ENCODE data around the gene TRAF5. TPM values are rescaled to one million over a fixed set of nuclear protein-coding genes. Genes with fewer than 3 reads are reported as not detected.

Gene TRAF5
- total RNA-seq = 10 to 100 TPM; 42.5 to 44.6 TPM

GRCh38 chr1:211326528-211327345, at the start of gene TRAF5:
Gene TRAF5 (plus strand): TSS chr1:211326833. CDS start chr1:211353240, 26,407 bp downstream.
- Mint-ChIP-seq H3K4me3 (peak within 1 kb of the TSS; percentile 88), H3K27ac (peak within 1 kb of the TSS; percentile 93), H3K4me1 (ENCODE audit: low read depth) (peaks cover 77% of the 10 kb centered on the region), H3K36me3 (peaks cover 11% of the 10 kb centered on the region), H3K9me3 (no peaks in the 10 kb centered on the region), H3K27me3 (no peaks in the 10 kb centered on the region)
- intact Hi-C loops (cut with micrococcal nuclease) = loop anchor here (1.0 to 10.0 kb wide), 2 partner anchors 27 to 708 kb away; partner anchors contain the start of genes DTL and INTS7
- peak; percentile 64 for DNase-seq
- CTCF ChIA-PET = interaction anchor here (0.5 to 7.7 kb wide), 13 partner anchors 8 to 827 kb away, joined by 3 to 77 read pairs (median 3); partner anchors contain the start of gene KCNH1
- POLR2A ChIA-PET = interaction anchor here (1.1 to 1.3 kb wide), 2 partner anchors 56 to 68 kb away, joined by 4 read pairs; no protein-coding TSS in a partner anchor

- Mint-ChIP-seq H3K4me3 (no peak overlapping the region), H3K27ac (no peak overlapping the region), H3K4me1 (ENCODE audit: low read depth) (peaks cover 2% of the 10 kb centered on the region), H3K9me3 (no peaks in the 10 kb centered on the region), H3K27me3 (no peaks in the 10 kb centered on the region), H3K36me3 (peaks cover 13% of the 10 kb centered on the region)
- ChIA-PET POLR2A (interaction anchor here (0.9 kb wide), 1 partner anchor 21 kb away, joined by 3 read pairs; no protein-coding TSS in a partner anchor), CTCF (interaction anchor here (2.0 kb wide), 1 partner anchor 44 kb away, joined by 7 read pairs; no protein-coding TSS in a partner anchor)
- intact Hi-C loops (cut with micrococcal nuclease) = loop anchor here (1.0 kb wide), 1 partner anchor 17 kb away; no protein-coding TSS in a partner anchor
- DNase-seq = no peak
Measured at GRCh38 chr1:211279340-211279739, 47.3 kb upstream of the TRAF5 start.

- POLR2A ChIA-PET = interaction anchor here (0.6 to 1.8 kb wide), 7 partner anchors 14 to 49 kb away, joined by 3 to 6 read pairs (median 3); no protein-coding TSS in a partner anchor
- intact Hi-C loops (cut with micrococcal nuclease) = loop anchor here (1.0 to 5.0 kb wide), 3 partner anchors 22 to 834 kb away; partner anchors contain the start of gene RCOR3
- peaks cover 18% of the 10 kb centered on the region for H3K36me3 Mint-ChIP-seq
- no peak overlapping the region for H3K4me3 Mint-ChIP-seq
- no peaks in the 10 kb centered on the region for H3K9me3 Mint-ChIP-seq
- peaks cover 4% of the 10 kb centered on the region for H3K4me1 Mint-ChIP-seq (ENCODE audit: low read depth)
- H3K27ac Mint-ChIP-seq = no peak overlapping the region
- H3K27me3 Mint-ChIP-seq = no peaks in the 10 kb centered on the region
- DNase-seq = peak; percentile 27
- CTCF ChIA-PET = interaction anchor here (0.9 to 1.8 kb wide), 3 partner anchors 42 to 234 kb away, joined by 3 to 4 read pairs (median 4); no protein-coding TSS in a partner anchor
Measured at GRCh38 chr1:211280910-211281309, 45.7 kb upstream of the TRAF5 start.

- peak; percentile 19 for DNase-seq
- ChIA-PET CTCF (interaction anchor here (0.9 to 1.8 kb wide), 5 partner anchors 14 to 233 kb away, joined by 3 to 5 read pairs (median 4); no protein-coding TSS in a partner anchor), POLR2A (interaction anchor here (0.6 to 1.8 kb wide), 7 partner anchors 15 to 102 kb away, joined by 3 to 5 read pairs (median 3); no protein-coding TSS in a partner anchor)
- Mint-ChIP-seq H3K36me3 (peaks cover 19% of the 10 kb centered on the region), H3K4me3 (no peak overlapping the region), H3K27me3 (no peaks in the 10 kb centered on the region), H3K4me1 (ENCODE audit: low read depth) (peaks cover 4% of the 10 kb centered on the region), H3K27ac (no peak overlapping the region), H3K9me3 (no peaks in the 10 kb centered on the region)
- intact Hi-C loops (cut with micrococcal nuclease) = loop anchor here (1.0 to 5.0 kb wide), 3 partner anchors 22 to 834 kb away; partner anchors contain the start of gene RCOR3
Measured at GRCh38 chr1:211281320-211282022, 45.2 kb upstream of the TRAF5 start.

GRCh38 chr1:211282023-211282373, 44.6 kb upstream of the TRAF5 start:
- Mint-ChIP-seq H3K27me3 (no peaks in the 10 kb centered on the region), H3K9me3 (no peaks in the 10 kb centered on the region), H3K36me3 (peaks cover 22% of the 10 kb centered on the region), H3K27ac (no peak overlapping the region), H3K4me1 (ENCODE audit: low read depth) (peaks cover 4% of the 10 kb centered on the region), H3K4me3 (no peak overlapping the region)
- ChIA-PET CTCF (interaction anchor here (1.0 to 1.8 kb wide), 3 partner anchors 14 to 232 kb away, joined by 3 to 5 read pairs (median 4); no protein-coding TSS in a partner anchor), POLR2A (interaction anchor here (0.6 to 1.7 kb wide), 3 partner anchors 22 to 101 kb away, joined by 3 to 4 read pairs (median 3); no protein-coding TSS in a partner anchor)
- no peak for DNase-seq
- intact Hi-C loops (cut with micrococcal nuclease) = loop anchor here (5.0 kb wide), 1 partner anchor 835 kb away; no protein-coding TSS in a partner anchor

- H3K4me1 Mint-ChIP-seq (ENCODE audit: low read depth) = peaks cover 2% of the 10 kb centered on the region
- intact Hi-C loops (cut with micrococcal nuclease) = no loop called here
- no peak overlapping the region for H3K27ac Mint-ChIP-seq
- no peak for DNase-seq
- H3K27me3 Mint-ChIP-seq = no peaks in the 10 kb centered on the region
- no peak overlapping the region for H3K4me3 Mint-ChIP-seq
- H3K9me3 Mint-ChIP-seq = no peaks in the 10 kb centered on the region
- peaks cover 34% of the 10 kb centered on the region for H3K36me3 Mint-ChIP-seq
- ChIA-PET CTCF (no interaction called here), POLR2A (no interaction called here)
Measured at GRCh38 chr1:211285196-211285595, 41.4 kb upstream of the TRAF5 start.

- Mint-ChIP-seq H3K36me3 (peaks cover 45% of the 10 kb centered on the region), H3K27me3 (no peaks in the 10 kb centered on the region), H3K4me1 (ENCODE audit: low read depth) (peaks cover 5% of the 10 kb centered on the region), H3K9me3 (no peaks in the 10 kb centered on the region), H3K27ac (no peak overlapping the region), H3K4me3 (no peak overlapping the region)
- intact Hi-C loops (cut with micrococcal nuclease) = no loop called here
- POLR2A ChIA-PET = no interaction called here
- CTCF ChIA-PET = no interaction called here
- no peak for DNase-seq
Measured at GRCh38 chr1:211287218-211287617, 39.4 kb upstream of the TRAF5 start.

GRCh38 chr1:211292411-211292810, 34.2 kb upstream of the TRAF5 start:
- H3K27me3 Mint-ChIP-seq = no peaks in the 10 kb centered on the region
- H3K4me1 Mint-ChIP-seq (ENCODE audit: low read depth) = peaks cover 16% of the 10 kb centered on the region
- H3K9me3 Mint-ChIP-seq = no peaks in the 10 kb centered on the region
- no peak for DNase-seq
- intact Hi-C loops (cut with micrococcal nuclease) = no loop called here
- no peak overlapping the region for H3K4me3 Mint-ChIP-seq
- H3K36me3 Mint-ChIP-seq = peaks cover 39% of the 10 kb centered on the region
- POLR2A ChIA-PET = no interaction called here
- CTCF ChIA-PET = no interaction called here
- H3K27ac Mint-ChIP-seq = no peak overlapping the region

GRCh38 chr1:211296396-211296795, 30.2 kb upstream of the TRAF5 start:
- Mint-ChIP-seq H3K4me1 (ENCODE audit: low read depth) (peaks cover 31% of the 10 kb centered on the region), H3K27ac (peak overlapping the region; percentile 42), H3K36me3 (peaks cover 39% of the 10 kb centered on the region), H3K9me3 (no peaks in the 10 kb centered on the region), H3K4me3 (no peak overlapping the region), H3K27me3 (no peaks in the 10 kb centered on the region)
- no peak for DNase-seq
- CTCF ChIA-PET = interaction anchor here (1.3 to 1.4 kb wide), 2 partner anchors 38 to 739 kb away, joined by 3 read pairs; partner anchors contain the start of genes DTL and INTS7
- intact Hi-C loops (cut with micrococcal nuclease) = loop anchor here (1.0 kb wide), 2 partner anchors 9 to 17 kb away; no protein-coding TSS in a partner anchor
- POLR2A ChIA-PET = interaction anchor here (1.2 kb wide), 1 partner anchor 15 kb away, joined by 3 read pairs; no protein-coding TSS in a partner anchor

GRCh38 chr1:211305044-211305443, 21.6 kb upstream of the TRAF5 start:
- peaks cover 32% of the 10 kb centered on the region for H3K36me3 Mint-ChIP-seq
- DNase-seq = peak; percentile 76
- ChIA-PET POLR2A (interaction anchor here (1.0 kb wide), 1 partner anchor 47 kb away, joined by 4 read pairs; no protein-coding TSS in a partner anchor), CTCF (interaction anchor here (0.6 to 1.0 kb wide), 2 partner anchors 16 to 18 kb away, joined by 3 to 4 read pairs; no protein-coding TSS in a partner anchor)
- no peaks in the 10 kb centered on the region for H3K27me3 Mint-ChIP-seq
- intact Hi-C loops (cut with micrococcal nuclease) = loop anchor here (1.0 kb wide), 4 partner anchors 9 to 46 kb away; partner anchors contain the start of gene RCOR3
- H3K27ac Mint-ChIP-seq = peak overlapping the region; percentile 77
- H3K4me1 Mint-ChIP-seq (ENCODE audit: low read depth) = peaks cover 44% of the 10 kb centered on the region
- no peaks in the 10 kb centered on the region for H3K9me3 Mint-ChIP-seq
- no peak overlapping the region for H3K4me3 Mint-ChIP-seq

GRCh38 chr1:211309617-211310016, 17.0 kb upstream of the TRAF5 start:
- intact Hi-C loops (cut with micrococcal nuclease) = no loop called here
- Mint-ChIP-seq H3K4me3 (no peak overlapping the region), H3K4me1 (ENCODE audit: low read depth) (peaks cover 21% of the 10 kb centered on the region), H3K27ac (no peak overlapping the region), H3K36me3 (peaks cover 24% of the 10 kb centered on the region), H3K27me3 (no peaks in the 10 kb centered on the region), H3K9me3 (no peaks in the 10 kb centered on the region)
- POLR2A ChIA-PET = no interaction called here
- CTCF ChIA-PET = interaction anchor here (1.1 to 1.8 kb wide), 2 partner anchors 13 to 19 kb away, joined by 3 to 4 read pairs; no protein-coding TSS in a partner anchor
- DNase-seq = no peak
